HEK293T (cell line): ENCODE data around the gene ANXA2.

Experiments used
- BHLHE40 ChIP-seq: fragments of 450-650 bp; IDR thresholded peaks from 2 replicates; pipeline ENCODE4 v1.6.1; 2016; ENCODE audit warnings: mild to moderate bottlenecking, moderate library complexity, borderline replicate concordance
- ELF4 ChIP-seq: fragments of 450-650 bp; IDR thresholded peaks from 2 replicates; pipeline ENCODE4 v1.6.1; 2017; ENCODE audit warnings: antibody characterized with exemption
- FOXA1 ChIP-seq: fragments of 450-650 bp; IDR thresholded peaks from 2 replicates; pipeline ENCODE4 v1.6.1; 2016; ENCODE audit warnings: mild to moderate bottlenecking
- FOXK2 ChIP-seq: fragments of 450-650 bp; IDR thresholded peaks from 2 replicates; pipeline ENCODE4 v1.6.1; 2016; ENCODE audit warnings: mild to moderate bottlenecking
- FOXM1 ChIP-seq: fragments of 450-650 bp; IDR thresholded peaks from 2 replicates; pipeline ENCODE4 v1.6.1; 2017; ENCODE audit warnings: mild to moderate bottlenecking, borderline replicate concordance
- HDGF ChIP-seq: fragments of 450-650 bp; IDR thresholded peaks from 2 replicates; pipeline ENCODE4 v1.6.1; 2017; ENCODE audit warnings: antibody characterized with exemption, borderline replicate concordance
- L3MBTL2 ChIP-seq: fragments of 450-650 bp; conservative IDR thresholded peaks from 2 replicates; pipeline ENCODE4 v1.6.1; 2016; ENCODE audit warnings: mild to moderate bottlenecking
- LEF1 ChIP-seq: fragments of 450-650 bp; IDR thresholded peaks from 2 replicates; pipeline ENCODE4 v1.6.1; 2017; ENCODE audit warnings: mild to moderate bottlenecking, borderline replicate concordance
- NFRKB ChIP-seq: fragments of 450-650 bp; IDR thresholded peaks from 2 replicates; pipeline ENCODE4 v1.6.1; 2016; ENCODE audit warnings: mild to moderate bottlenecking, moderate library complexity
- SP1 ChIP-seq: fragments of 450-650 bp; IDR thresholded peaks from 2 replicates; pipeline ENCODE4 v1.6.1; 2017
- SUZ12 ChIP-seq: fragments of 450-650 bp; IDR thresholded peaks from 2 replicates; pipeline ENCODE4 v1.6.1; 2016; ENCODE audit warnings: mild to moderate bottlenecking
- TARDBP ChIP-seq: fragments of 450-650 bp; IDR thresholded peaks from 2 replicates; pipeline ENCODE4 v1.6.1; 2016
- ZNF384 ChIP-seq: fragments of 450-650 bp; IDR thresholded peaks from 2 replicates; pipeline ENCODE4 v1.6.1; 2016

- no peak for TF ChIP-seq SP1
- TF ChIP-seq BHLHE40 = no peak
- no peak for TF ChIP-seq LEF1
- no peak for TF ChIP-seq FOXK2
- TF ChIP-seq SUZ12 = no peak
- no peak for TF ChIP-seq FOXA1
- TF ChIP-seq HDGF = no peak
- no peak for TF ChIP-seq NFRKB
- no peak for TF ChIP-seq FOXM1
- TF ChIP-seq L3MBTL2 = no peak
- no peak for TF ChIP-seq ZNF384
- TF ChIP-seq TARDBP = no peak
- TF ChIP-seq ELF4 = no peak
Observed at GRCh38 chr15:60346653-60347052, 51.1 kb downstream of the ANXA2 start.
